Measurements from ENCODE around the gene TRPV3.

DNA sequence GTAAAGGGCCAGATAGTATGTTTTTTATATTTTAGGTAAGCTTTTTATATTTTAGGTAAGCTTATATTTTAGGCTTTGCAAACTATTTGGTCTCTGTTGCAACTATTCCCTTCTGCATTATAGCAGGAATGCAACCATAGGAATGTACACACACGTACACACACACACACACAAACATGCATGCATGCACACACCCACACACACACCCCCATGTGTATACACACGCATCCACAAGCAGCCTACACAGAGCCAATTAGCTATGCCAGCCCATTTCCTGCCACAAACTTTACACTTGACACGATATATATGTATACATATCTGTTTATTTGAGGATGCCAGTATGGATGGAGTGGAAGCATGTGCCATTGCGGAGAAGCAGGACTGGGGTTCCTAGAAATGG lies 7.5 kb upstream of the TRPV3 start:
- TF ChIP-seq CTCF (IDR thresholded peaks at IDR 0.05; ENCODE audit: low read depth, low read length, poor library complexity, severe bottlenecking) (no peak), EZH2phosphoT487 (IDR thresholded peaks at IDR 0.05; ENCODE audit: borderline replicate concordance, low read length) (no peak)
